HepG2 (cell line): ENCODE results near the gene DDX24. TPM values are rescaled to one million over a fixed set of nuclear protein-coding genes. Genes with fewer than 3 reads are reported as not detected.

Source experiments
- ATAC-seq: fragments of 200-7000 bp; cut with Tn5 transposase; 3 replicates; pipeline ENCODE4 v1.9.1; 2020; ENCODE audit warnings: mild to moderate bottlenecking, moderate library complexity
- BruUV-seq: library from RNA; stranded (reverse); fragments of 400-500 nt; replicated peaks from 2 replicates; lab custom pipeline; 2021; lab: Mats Ljungman, UMichigan
- CTCF ChIA-PET: fragments of 300-600 bp; formaldehyde crosslinking; extraction: SDS; loops from one replicate; lab custom pipeline; 2021; ENCODE audit warnings: low total read pairs, inconsistent platforms, low intra/inter-chr PET ratio; lab: Yijun Ruan, JAX
- POLR2A ChIA-PET: fragments of 350-600 bp; sonication (Branson Sonifier 250); formaldehyde crosslinking; loops from one replicate; lab custom pipeline; 2020; ENCODE audit warnings: antibody characterized with exemption, inconsistent platforms; lab: Yijun Ruan, JAX
- DNase-seq: peaks from one replicate; pipeline ENCODE4 v3.0.0-alpha.2; 2015; ENCODE audit warnings: low spot score
- FAIRE-seq: peaks from 3 replicates; lab custom pipeline; 2011; peaks lifted over from hg19 to GRCh38; lab: Jason Lieb, UNC
- H2AFZ ChIP-seq: one replicate; pipeline ENCODE4 v1.6.1; 2011; ENCODE audit warnings: low read length, inconsistent platforms
- H3K27ac ChIP-seq: fragments of 300-600 bp; 3 replicates; pipeline ENCODE4 v1.8.0; 2011; ENCODE audit warnings: mixed run types, mild to moderate bottlenecking, mixed read lengths, low read length, inconsistent platforms; ENCODE audit not compliant: insufficient read depth; ENCODE audit errors: extremely low read length
- H3K27me3 ChIP-seq, 2 experiments: fragments of 200-600 bp in 1 of 2; 2 replicates in 1 of 2; 3 replicates in 1 of 2; pipeline versions ENCODE4 v1.6.0 to v1.8.0; 2011; ENCODE audit warnings: low read length in 2 of 2, mild to moderate bottlenecking in 2 of 2, moderate library complexity in 2 of 2, inconsistent platforms in 1 of 2; ENCODE audit not compliant: insufficient read depth in 2 of 2, control insufficient read depth in 1 of 2
- H3K36me3 ChIP-seq, 2 experiments: fragments of 200-600 bp in 1 of 2; replicated peaks in 1 of 2; 2 replicates in 1 of 2; 3 replicates in 1 of 2; pipeline versions ENCODE4 v1.5.1 to v1.8.0; 2011; ENCODE audit warnings: low read length in 2 of 2, inconsistent platforms in 1 of 2; ENCODE audit not compliant: insufficient read depth in 2 of 2, control insufficient read depth in 1 of 2
- H3K4me1 ChIP-seq: 2 replicates; pipeline ENCODE4 v1.5.1; 2012; ENCODE audit warnings: low read length, inconsistent platforms; ENCODE audit not compliant: insufficient read depth
- H3K4me2 ChIP-seq: 2 replicates; pipeline ENCODE4 v1.6.0; 2011; ENCODE audit warnings: low read depth, low read length, inconsistent platforms
- H3K4me3 ChIP-seq, 3 experiments: fragments of 200-600 bp in 1 of 3; sonication (generic), shearing (Covaris generic) in 1 of 3; replicated peaks in 1 of 3; 2 replicates each; pipeline ENCODE4 v1.5.1; 2011 to 2016; ENCODE audit warnings: low read length in 3 of 3, inconsistent platforms in 2 of 3, low read depth in 2 of 3, mild to moderate bottlenecking in 2 of 3, control low read depth in 1 of 3, mixed read lengths in 1 of 3; ENCODE audit not compliant: insufficient read depth in 1 of 3
- H3K79me2 ChIP-seq: one replicate; pipeline ENCODE4 v1.6.1; 2011; ENCODE audit warnings: low read length, inconsistent platforms; ENCODE audit not compliant: insufficient read depth
- H3K9ac ChIP-seq: 2 replicates; pipeline ENCODE4 v1.6.0; 2011; ENCODE audit warnings: mild to moderate bottlenecking, low read depth, low read length, inconsistent platforms; ENCODE audit not compliant: insufficient read depth
- H3K9me3 ChIP-seq: 2 replicates; pipeline ENCODE4 v1.5.1; 2012; ENCODE audit warnings: mild to moderate bottlenecking, low read length
- H4K20me1 ChIP-seq: 2 replicates; pipeline ENCODE4 v1.6.0; 2011; ENCODE audit warnings: inconsistent platforms, mild to moderate bottlenecking, low read length, moderate library complexity; ENCODE audit not compliant: insufficient read depth
- DR1 ChIP-seq: sonication (generic); formaldehyde crosslinking; IDR thresholded peaks from 2 replicates; pipeline ENCODE4 v1.8.0; 2021; ENCODE audit warnings: mild to moderate bottlenecking, missing genetic modification reagents, inconsistent platforms
- ESRRA ChIP-seq: sonication (generic); formaldehyde crosslinking; IDR thresholded peaks from 2 replicates; pipeline ENCODE4 v1.5.1; 2020; ENCODE audit warnings: mild to moderate bottlenecking, low read depth, missing genetic modification reagents
- ETV5 ChIP-seq: IDR thresholded peaks from 2 replicates; pipeline ENCODE4 v1.6.1; 2018; ENCODE audit warnings: missing biosample characterization, missing genetic modification reagents, inconsistent platforms, borderline replicate concordance
- HDAC2 ChIP-seq: sonication (generic); formaldehyde crosslinking; IDR thresholded peaks from 2 replicates; pipeline ENCODE4 v1.4.0; 2020; ENCODE audit warnings: missing genetic modification reagents
- RARA ChIP-seq: IDR thresholded peaks from 2 replicates; pipeline ENCODE4 v1.6.1; 2016; ENCODE audit warnings: missing genetic modification reagents, missing compliant biosample characterization
- SOX13 ChIP-seq, 3 experiments: fragments of 450-650 bp in 1 of 3; sonication (generic) in 1 of 3; formaldehyde crosslinking in 1 of 3; IDR thresholded peaks in 2 of 3; conservative IDR thresholded peaks in 1 of 3; 2 replicates each; pipeline versions ENCODE4 v1.5.0 to v1.6.1; 2016 to 2020; ENCODE audit warnings: antibody characterized with exemption in 1 of 3, mild to moderate bottlenecking in 1 of 3, missing compliant biosample characterization in 1 of 3, missing genetic modification reagents in 1 of 3, moderate library complexity in 1 of 3
- TFAP4 ChIP-seq: sonication (generic); IDR thresholded peaks from 2 replicates; pipeline ENCODE4 v1.6.1; 2016; ENCODE audit warnings: low read depth, borderline replicate concordance
- ZBTB7A ChIP-seq: sonication (generic); formaldehyde crosslinking; IDR thresholded peaks from 2 replicates; pipeline ENCODE4 v1.8.0; 2022; ENCODE audit warnings: mild to moderate bottlenecking, missing genetic modification reagents
- ZMYM3 ChIP-seq: sonication (generic); formaldehyde crosslinking; IDR thresholded peaks from 2 replicates; pipeline ENCODE4 v1.5.1; 2020; ENCODE audit warnings: mild to moderate bottlenecking, missing genetic modification reagents
- ZMYM4 ChIP-seq: sonication (generic); formaldehyde crosslinking; IDR thresholded peaks from 2 replicates; pipeline ENCODE4 v1.8.1; 2023; ENCODE audit warnings: mild to moderate bottlenecking, missing genetic modification reagents
- ZNF362 ChIP-seq: sonication (generic); formaldehyde crosslinking; IDR thresholded peaks from 2 replicates; pipeline ENCODE4 v1.4.0; 2020; ENCODE audit warnings: missing genetic modification reagents, mild to moderate bottlenecking, borderline replicate concordance
- ZNF619 ChIP-seq: sonication (generic); formaldehyde crosslinking; IDR thresholded peaks from 2 replicates; pipeline ENCODE4 v1.4.0; 2020; ENCODE audit warnings: mild to moderate bottlenecking, missing genetic modification reagents
- ZNF720 ChIP-seq: sonication (generic); formaldehyde crosslinking; IDR thresholded peaks from 2 replicates; pipeline ENCODE4 v1.4.0; 2020; ENCODE audit warnings: missing genetic modification reagents
- ZNF768 ChIP-seq: sonication (generic); formaldehyde crosslinking; IDR thresholded peaks from 2 replicates; pipeline ENCODE4 v1.4.0; 2020; ENCODE audit warnings: missing genetic modification reagents
- WGBS: methylation state at CpG from one replicate; pipeline ENCODE4 v1.1.6; 2017; ENCODE audit warnings: low lambda C conversion rate; 5-methylcytosine and 5-hydroxymethylcytosine counted together
- in situ Hi-C: cut with HindIII; loops from 2 replicates; pipeline ENCODE4 v1.10.0; 2017; ENCODE audit warnings: low pct_unique_long_range_greater_than_20kb; ENCODE audit not compliant: extremely low pct_ligation_motif_present
- intact Hi-C: fragments of 100-400 bp; cut with micrococcal nuclease; formaldehyde crosslinking; loops from one replicate; pipeline ENCODE4 v1.10.0; 2022; ENCODE audit not compliant: unreplicated experiment
- polyA plus RNA-seq, 8 experiments: library from polyadenylated mRNA; depleted of rRNA in 3 of 8; stranded (reverse) in 7 of 8; unstranded in 1 of 8; fragments of >200 nt; fragmentation: Illumina TruSeq in 4 of 8; extraction: Trizol in 4 of 8; gene quantifications; 2 replicates each; pipeline versions ENCODE4 v1.2.1 to v1.2.3, GENCODE V29; 2011 to 2016; ENCODE audit warnings: low read depth in 4 of 8, missing spikeins in 1 of 8, mixed read lengths in 1 of 8; ENCODE audit not compliant: insufficient read depth in 1 of 8
- total RNA-seq, 5 experiments: library from RNA; depleted of rRNA; stranded (reverse); fragments of >200 nt; fragmentation: Illumina TruSeq; extraction: Trizol; gene quantifications; 2 replicates each; pipeline ENCODE4 v1.2.3, GENCODE V29; 2016; ENCODE audit warnings: low read depth in 1 of 5

The DDX24 gene
- total and polyA plus RNA-seq, 2 of the 13 experiments (the other 11 are each of a cell fraction or from before 2014, with no cell fraction given): 67.3 to 149 TPM

- H2AFZ ChIP-seq: no peak overlapping the region
- peaks cover 1 to 6% of the 10 kb centered on the region in 2 experiments; a peak in 3 of 5 replicates for H3K36me3 ChIP-seq
- FAIRE-seq (no peak), ATAC-seq (no peak), DNase-seq (no peak)
- POLR2A ChIA-PET: interaction anchor here (0.9 kb wide), 1 partner anchor 13 kb away, joined by 3 read pairs; no protein-coding TSS in a partner anchor
- intact Hi-C loops: no loop called here
- in situ Hi-C loops: no loop called here
- no TSS peak for BruUV-seq
- no peak overlapping the region for H3K4me2 ChIP-seq
- H3K9me3 ChIP-seq: no peaks in the 10 kb centered on the region
- no peak overlapping the region for H3K4me3 ChIP-seq
- WGBS: 75% methylated on average over 5 of the region's 5 CpGs
- H3K27ac ChIP-seq: no peak overlapping the region
- CTCF ChIA-PET: no interaction called here
- TF ChIP-seq SOX13 (IDR thresholded peaks at IDR 0.05) (no peak), SOX13 (CRISPR knock-in tag; conservative IDR thresholded peaks at IDR 0.05 in 1 of 2, IDR thresholded peaks at IDR 0.05 in 1 of 2) (no peak), ZNF720 (no peak), ZNF768 (CRISPR knock-in tag) (peak; percentile 96), HDAC2 (CRISPR knock-in tag) (no peak), ZMYM3 (CRISPR knock-in tag) (0 out of 2 replicates have a peak, but pooled peaks have one; percentile 27)
- no peak overlapping the region for H3K9ac ChIP-seq
- no peaks in the 10 kb centered on the region for H3K79me2 ChIP-seq
- no peaks in the 10 kb centered on the region for H4K20me1 ChIP-seq
- peaks cover 56% of the 10 kb centered on the region for H3K4me1 ChIP-seq
- H3K27me3 ChIP-seq: no peaks in the 10 kb centered on the region
These were observed 40.8 kb downstream of the DDX24 start for GRCh38 chr14:94040247-94040646.

DNA sequence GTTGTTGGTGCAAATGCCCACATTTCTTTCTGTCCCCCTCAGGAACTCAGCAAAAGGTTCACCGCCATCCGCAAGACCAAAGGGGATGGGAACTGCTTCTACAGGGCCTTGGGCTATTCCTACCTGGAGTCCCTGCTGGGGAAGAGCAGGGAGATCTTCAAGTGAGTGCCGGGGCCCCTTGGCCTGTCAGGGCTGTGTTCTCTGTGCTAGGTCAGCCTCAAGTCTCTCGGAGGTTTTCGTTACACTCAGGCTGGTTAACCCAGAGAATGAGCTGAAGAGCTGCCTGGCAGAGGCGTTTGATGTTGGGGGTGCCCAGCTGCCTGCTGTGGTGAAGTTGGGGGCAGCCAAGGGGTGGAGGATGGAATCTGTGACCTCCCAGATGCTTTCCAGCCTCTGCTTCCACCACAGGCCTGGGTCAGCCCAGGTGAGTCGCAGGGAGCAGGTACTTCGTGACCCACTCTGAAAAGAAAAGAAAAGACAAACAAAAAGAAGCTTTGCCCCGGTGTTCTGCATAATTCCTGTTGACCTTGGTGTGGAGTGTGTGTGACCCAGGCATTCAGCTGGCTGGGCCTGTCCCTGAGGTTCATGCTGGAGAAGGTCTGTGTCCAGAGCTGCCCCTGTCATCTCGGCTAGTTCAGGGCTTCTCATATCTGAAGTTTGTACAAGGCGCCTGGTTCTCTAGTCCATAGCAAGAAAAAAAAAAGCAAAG lies 41.9 kb downstream of the DDX24 start:
- Histone ChIP-seq H3K9ac (no peak overlapping the region), H3K4me3 (no peak overlapping the region), H3K4me1 (peaks cover 56% of the 10 kb centered on the region), H3K4me2 (peak overlapping the region; percentile 5; the same call in 1 of the 2 replicates), H3K27ac (peak overlapping the region; percentile 20), H2AFZ (no peak overlapping the region), H3K79me2 (no peaks in the 10 kb centered on the region), H3K27me3 (no peaks in the 10 kb centered on the region), H3K36me3 (peaks cover 0 to 4% of the 10 kb centered on the region in 2 experiments; a peak in 3 of 5 replicates), H4K20me1 (no peaks in the 10 kb centered on the region), H3K9me3 (no peaks in the 10 kb centered on the region)
- WGBS: 42% methylated on average over 8 of the region's 11 CpGs
- in situ Hi-C loops: loop anchor here (5.0 kb wide), 1 partner anchor 98 kb away; no protein-coding TSS in a partner anchor
- BruUV-seq: no TSS peak
- FAIRE-seq: peak; percentile 34
- peak; percentile 32 for ATAC-seq
- intact Hi-C loops: loop anchor here (5.0 kb wide), 1 partner anchor 43 kb away; the partner anchor contains the start of genes DDX24 and IFI27L1
- ChIA-PET CTCF (no interaction called here), POLR2A (interaction anchor here (0.9 to 1.2 kb wide), 2 partner anchors 10 to 14 kb away, joined by 3 to 4 read pairs; no protein-coding TSS in a partner anchor)
- DNase-seq: no peak
- TF ChIP-seq ZNF362 (CRISPR knock-in tag) (peak; percentile 81), ZMYM4 (CRISPR knock-in tag) (peak; percentile 43; the same call in 1 of the 2 replicates), RARA (CRISPR knock-in tag) (peak; percentile 46; the same call in 1 of the 2 replicates), ZBTB7A (CRISPR knock-in tag) (no peak), SOX13 (IDR thresholded peaks at IDR 0.05) (no peak), SOX13 (CRISPR knock-in tag; conservative IDR thresholded peaks at IDR 0.05 in 1 of 2, IDR thresholded peaks at IDR 0.05 in 1 of 2) (peak in 1 of 2 experiments; percentile 39; a peak in 1 of 4 replicates), ESRRA (CRISPR knock-in tag) (peak; percentile 72; the same call in 1 of the 2 replicates), ETV5 (CRISPR knock-in tag) (no peak), TFAP4 (peak; percentile 30; the same call in 1 of the 2 replicates), DR1 (no peak), ZNF619 (CRISPR knock-in tag) (no peak)
